GM19397 (cell line): ENCODE data around the gene SLC23A3.

ENCODE experiments used
- ATAC-seq: cut with Tn5 transposase; IDR thresholded peaks from one replicate; pipeline ENCODE4 v1.9.1; 2021; ENCODE audit warnings: mild to moderate bottlenecking, moderate library complexity; ENCODE audit not compliant: unreplicated experiment

Gene SLC23A3

GRCh38 chr2:219155054-219155644 lies 14.7 kb downstream of the SLC23A3 start:
- ATAC-seq, result no peak

- ATAC-seq, result no peak
Observed at GRCh38 chr2:219149667-219150066, 20.2 kb downstream of the SLC23A3 start.

GRCh38 chr2:219142329-219142728 lies 27.5 kb downstream of the SLC23A3 start:
- ATAC-seq, result no peak

- ATAC-seq, result no peak
Observed at GRCh38 chr2:219140722-219141121, 29.1 kb downstream of the SLC23A3 start.

DNA sequence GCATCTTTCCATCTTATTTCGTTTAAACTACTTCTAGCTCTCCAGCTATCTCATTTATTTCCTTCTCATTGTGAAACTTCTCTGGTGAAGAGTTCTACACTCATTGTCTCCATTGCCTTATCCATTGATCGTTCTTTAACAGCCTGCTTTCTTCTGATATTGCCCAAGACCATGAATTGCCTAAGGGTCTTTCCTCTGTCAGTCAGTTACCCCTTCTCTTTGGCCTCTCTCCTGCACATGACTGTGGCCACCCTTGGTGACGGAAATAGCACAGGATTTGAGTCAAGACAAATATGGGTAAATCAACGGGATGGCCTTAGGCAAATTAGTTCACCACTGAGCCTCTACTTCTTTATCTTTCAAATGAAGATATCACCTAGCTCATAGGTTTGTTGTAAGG lies 35.9 kb downstream of the SLC23A3 start:
- no peak for ATAC-seq

GRCh38 chr2:219131744-219132143 lies 38.1 kb downstream of the SLC23A3 start:
- ATAC-seq, result no peak

DNA sequence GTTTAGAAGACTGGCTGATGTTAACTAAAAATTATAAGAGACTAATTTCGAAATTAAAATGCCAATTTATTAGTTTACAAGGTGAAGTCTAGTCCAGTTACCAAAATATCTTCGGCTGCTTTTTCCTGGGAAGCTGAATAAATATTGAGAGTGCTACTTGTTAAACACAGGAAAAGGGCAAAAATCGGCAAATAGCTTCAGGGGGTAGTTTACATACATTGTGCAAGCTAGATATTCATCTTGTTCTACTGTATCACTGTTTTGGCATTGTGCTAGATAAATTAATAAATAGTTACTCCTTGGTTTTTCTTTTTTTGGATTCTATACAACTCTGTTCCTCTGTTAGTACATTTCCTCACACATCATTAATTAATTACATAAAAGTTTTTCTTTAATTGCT lies 38.5 kb downstream of the SLC23A3 start:
- ATAC-seq, result no peak

GRCh38 chr2:219129589-219129988 lies 40.2 kb downstream of the SLC23A3 start:
- no peak for ATAC-seq

DNA sequence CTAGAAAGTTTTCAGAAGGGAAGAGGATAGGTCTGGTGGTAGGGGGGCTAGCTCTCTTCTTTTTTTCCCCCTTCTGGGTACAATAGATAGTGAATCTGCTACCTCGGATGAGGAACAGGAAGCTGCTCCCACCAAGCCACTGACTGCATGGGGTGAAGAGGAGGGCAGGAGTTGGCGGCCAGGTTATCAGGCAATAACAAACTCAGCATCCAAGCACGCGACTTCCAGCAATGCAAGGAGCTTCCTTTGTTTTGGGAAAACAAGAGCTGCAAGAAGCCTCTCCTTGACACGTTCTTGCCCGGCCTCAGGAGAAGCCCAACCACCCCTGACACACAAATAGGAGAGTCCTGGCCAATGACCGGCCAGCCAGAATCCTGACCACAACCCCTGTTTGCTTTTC lies 41.4 kb downstream of the SLC23A3 start:
- ATAC-seq, result no peak

GRCh38 chr2:219127037-219127635 lies 42.7 kb downstream of the SLC23A3 start:
- no peak for ATAC-seq

GRCh38 chr2:219126555-219126954 lies 43.3 kb downstream of the SLC23A3 start:
- no peak for ATAC-seq

DNA sequence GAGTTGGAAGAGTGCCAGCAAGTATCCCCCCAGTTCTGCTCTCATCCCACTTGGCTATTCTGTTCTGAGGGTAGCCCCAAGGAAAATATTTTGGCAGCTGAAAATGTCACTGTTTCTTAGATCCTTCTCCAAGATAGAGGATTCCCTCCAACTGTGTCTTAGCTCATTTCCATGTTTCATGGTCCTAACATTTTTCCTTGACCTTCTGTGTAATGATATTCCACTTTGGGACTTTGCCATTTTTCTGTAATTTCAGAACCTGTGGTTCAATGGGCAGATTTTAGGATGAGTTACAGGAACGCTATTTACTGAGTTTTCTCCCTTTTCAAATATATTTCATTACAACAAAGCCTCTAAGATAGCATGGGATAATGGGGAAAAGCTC lies 44.0 kb downstream of the SLC23A3 start:
- ATAC-seq, result no peak

DNA sequence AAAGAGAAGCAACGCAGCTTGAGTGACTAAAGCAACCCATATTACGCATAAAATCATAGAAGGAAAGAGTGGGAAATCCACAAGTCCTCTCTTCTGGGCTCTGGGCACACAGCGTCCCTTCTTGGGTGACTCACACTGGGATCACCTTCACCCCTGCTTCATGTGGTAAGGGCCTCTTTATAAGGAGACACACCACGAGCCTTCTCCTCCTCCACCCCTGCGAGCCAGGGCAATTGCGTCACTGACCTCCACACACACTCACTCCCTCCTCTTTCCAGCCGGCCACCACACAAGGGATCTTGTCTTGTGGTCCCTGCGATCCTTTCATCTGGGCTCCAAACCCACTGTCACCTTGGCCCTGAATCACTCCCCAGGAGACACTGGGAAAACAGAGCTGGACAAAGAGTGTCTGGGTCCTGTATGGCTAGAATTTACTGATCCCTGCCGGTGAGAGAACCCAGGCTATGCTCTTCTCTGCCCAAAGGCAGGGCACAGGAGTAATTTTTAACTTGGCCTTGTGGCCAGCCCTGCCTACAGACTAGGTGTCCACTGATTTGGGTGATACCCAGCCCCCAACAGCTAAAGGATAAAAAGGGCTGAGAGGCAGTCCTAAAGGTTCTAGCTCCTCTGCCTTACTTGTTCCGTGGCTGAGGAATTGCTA lies 44.5 kb downstream of the SLC23A3 start:
- ATAC-seq, result no peak

DNA sequence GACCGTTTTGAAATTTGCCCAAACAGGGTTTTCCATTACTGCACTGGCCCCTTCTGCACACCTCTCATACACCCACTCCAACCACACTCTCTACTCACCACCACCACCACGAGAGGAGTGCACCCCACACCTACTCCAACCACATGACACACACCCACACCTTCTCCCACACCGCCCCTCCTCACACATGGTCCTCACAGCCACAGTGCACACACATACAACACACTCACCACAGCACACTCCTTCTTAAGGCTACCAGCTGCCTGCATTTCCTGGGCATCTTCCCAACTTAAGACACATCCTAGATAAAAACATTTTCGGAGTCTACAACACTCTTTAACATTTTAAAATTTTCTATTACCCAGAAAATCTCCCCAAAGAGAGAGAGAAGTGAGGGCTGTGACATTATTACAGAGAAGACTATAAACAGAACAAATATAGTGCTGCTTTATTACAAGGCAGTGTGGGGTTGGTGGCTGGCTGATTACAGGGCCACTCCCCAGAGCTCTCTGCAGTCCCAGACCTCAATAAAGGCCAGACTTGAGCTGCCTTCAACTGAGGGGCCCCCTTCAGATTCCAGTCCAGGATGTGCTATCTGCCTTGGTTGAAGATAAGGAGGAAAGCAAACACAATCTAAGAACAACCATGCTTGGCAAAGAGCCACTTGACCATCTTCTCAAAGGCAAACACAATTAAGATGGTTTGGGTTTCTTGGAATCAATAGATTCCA lies 45.3 kb downstream of the SLC23A3 start:
- no peak for ATAC-seq

- ATAC-seq, result no peak
Observed at GRCh38 chr2:219123356-219124135, 46.3 kb downstream of the SLC23A3 start.

GRCh38 chr2:219122202-219122980 lies 47.4 kb downstream of the SLC23A3 start:
- ATAC-seq, result no peak

DNA sequence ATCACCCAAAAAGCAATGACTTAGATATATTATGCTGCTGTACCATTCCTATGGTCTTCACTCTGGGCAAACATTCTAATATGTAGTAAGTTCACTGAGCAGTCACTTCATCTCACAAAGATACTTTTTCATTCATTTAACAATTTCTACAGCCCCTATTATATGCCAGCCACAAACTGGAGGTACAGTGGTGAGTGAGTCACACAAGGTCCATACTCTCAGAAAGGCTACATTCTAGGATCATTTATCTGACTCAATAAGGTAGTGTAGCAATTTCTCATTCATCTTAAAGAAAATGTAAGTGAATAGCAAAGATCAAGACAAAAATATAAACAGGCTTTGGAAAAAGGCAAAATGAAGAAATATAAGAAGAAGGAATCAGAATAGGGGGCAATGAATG lies 49.7 kb downstream of the SLC23A3 start:
- no peak for ATAC-seq

DNA sequence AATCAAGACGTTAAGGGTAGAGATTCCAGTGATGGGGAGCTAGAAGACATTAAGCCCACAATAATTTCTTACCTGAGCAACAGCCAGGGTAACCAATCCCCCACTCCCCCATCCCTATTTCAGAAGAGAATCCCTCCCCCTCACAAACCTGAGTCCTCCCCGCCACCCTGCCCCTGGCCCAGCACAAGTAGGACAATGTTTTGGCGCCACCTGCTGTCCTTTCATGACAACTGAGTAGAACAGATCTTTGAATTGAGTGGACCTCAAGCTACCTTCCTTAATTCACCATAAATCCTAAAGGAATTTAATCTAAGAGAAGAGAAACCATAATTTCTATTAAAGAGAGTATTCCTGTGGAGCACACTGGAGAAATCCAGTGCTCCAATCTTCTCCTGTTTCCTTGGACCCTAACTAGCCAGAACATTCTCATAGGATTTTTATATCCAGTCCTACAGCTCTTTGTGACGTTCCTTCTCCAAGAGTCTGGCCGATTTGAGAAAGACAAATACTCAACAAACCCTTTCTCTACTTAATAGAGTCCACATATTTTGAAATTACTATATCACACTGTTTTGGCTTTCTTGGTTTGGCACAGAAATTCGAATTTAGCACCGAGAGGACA lies 50.3 kb downstream of the SLC23A3 start:
- ATAC-seq, result no peak

GRCh38 chr2:219118504-219118903 lies 51.3 kb downstream of the SLC23A3 start:
- ATAC-seq, result no peak
